Measurements from ENCODE around the gene ZNF221.
A peak's percentile ranks its signal among the peaks of the same experiment; 100 is the strongest.

The ZNF221 gene

DNA sequence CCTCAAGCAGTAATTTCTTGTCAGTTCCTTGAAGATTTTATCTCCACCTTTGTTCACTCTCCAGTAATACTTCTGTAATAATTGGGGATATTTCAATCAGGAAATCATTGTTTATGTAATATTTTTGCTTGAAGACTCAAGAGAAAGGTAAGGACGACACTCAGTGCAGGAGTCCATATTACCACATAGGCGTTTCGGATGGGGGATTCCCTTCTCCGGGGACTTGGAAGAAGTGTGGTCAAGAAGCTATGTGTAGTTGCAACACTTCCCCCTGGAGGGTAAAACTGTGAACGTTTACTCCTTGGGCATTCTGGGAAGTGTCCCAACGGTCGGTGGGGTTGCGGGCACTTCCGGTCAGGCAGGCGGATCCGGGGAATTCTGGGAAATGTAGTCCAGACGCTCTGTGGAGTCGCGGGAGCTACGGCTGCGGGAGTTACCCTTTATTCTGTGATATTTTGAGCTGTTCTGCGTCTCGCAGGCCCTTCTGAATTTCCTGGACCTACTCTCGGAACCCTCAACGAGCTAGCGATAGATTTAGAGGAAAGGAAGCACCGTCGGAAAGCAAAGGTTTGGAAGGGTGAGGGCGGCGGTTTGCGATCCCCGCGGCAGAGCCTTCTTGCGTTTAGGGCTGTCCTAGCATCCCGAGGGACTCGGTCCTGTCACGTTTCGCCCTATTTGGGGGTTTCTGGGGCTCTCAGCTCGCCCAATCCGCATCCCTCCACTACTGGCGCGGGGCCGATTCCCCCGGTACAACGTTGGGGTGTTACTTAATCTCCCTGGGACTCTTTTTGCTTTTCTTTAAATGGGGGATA, at the start of gene ZNF221:
Gene ZNF221, plus strand, starts transcription at position 395 of the 812 bp plus-strand sequence. CDS start 11,499 bp downstream, outside the sequence.
- peak; percentile 29; the same call in 1 of the 2 replicates for TF ChIP-seq CTCF (IDR thresholded peaks at IDR 0.05)

- no peak for TF ChIP-seq CTCF (IDR thresholded peaks at IDR 0.05)
Measured at GRCh38 chr19:43901395-43902390, 49.3 kb upstream of the ZNF221 start.

- TF ChIP-seq CTCF (IDR thresholded peaks at IDR 0.05) = no peak
Measured at GRCh38 chr19:43902399-43902798, 48.6 kb upstream of the ZNF221 start.

DNA sequence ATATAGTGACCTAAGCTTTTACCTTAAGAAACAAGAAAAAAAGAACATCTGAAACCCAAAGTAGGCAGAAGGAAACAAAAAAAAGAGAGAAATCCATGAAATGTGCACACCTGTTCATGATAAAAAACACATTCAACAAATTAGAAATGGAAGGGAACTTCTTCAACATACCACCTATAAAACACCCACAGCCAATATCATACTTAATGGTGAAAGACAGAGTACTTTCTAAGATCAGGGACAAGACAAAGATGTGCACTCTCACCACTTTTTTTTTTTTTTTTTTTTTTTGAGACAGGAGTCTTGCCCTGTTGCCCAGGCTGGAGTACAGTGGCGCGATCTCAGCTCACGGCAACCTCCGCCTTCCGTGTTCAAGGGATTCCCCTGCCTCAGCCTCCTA, 45.1 kb upstream of the ZNF221 start:
- TF ChIP-seq CTCF (IDR thresholded peaks at IDR 0.05) = no peak

- TF ChIP-seq CTCF (IDR thresholded peaks at IDR 0.05) = no peak
Measured at GRCh38 chr19:43906774-43907173, 44.3 kb upstream of the ZNF221 start.

GRCh38 chr19:43908659-43909058, 42.4 kb upstream of the ZNF221 start:
- TF ChIP-seq CTCF (IDR thresholded peaks at IDR 0.05) = no peak

GRCh38 chr19:43910884-43911283, 40.1 kb upstream of the ZNF221 start:
- TF ChIP-seq CTCF (IDR thresholded peaks at IDR 0.05) = no peak

Measured in LNCAP (cell line).